Measurements from ENCODE around the gene QSOX2. TPM values are rescaled to one million over a fixed set of nuclear protein-coding genes. Genes with fewer than 3 reads are reported as not detected.

The QSOX2 gene
- total RNA-seq, 2 experiments from 2014 or later: 50.0 to 57.5 TPM

DNA sequence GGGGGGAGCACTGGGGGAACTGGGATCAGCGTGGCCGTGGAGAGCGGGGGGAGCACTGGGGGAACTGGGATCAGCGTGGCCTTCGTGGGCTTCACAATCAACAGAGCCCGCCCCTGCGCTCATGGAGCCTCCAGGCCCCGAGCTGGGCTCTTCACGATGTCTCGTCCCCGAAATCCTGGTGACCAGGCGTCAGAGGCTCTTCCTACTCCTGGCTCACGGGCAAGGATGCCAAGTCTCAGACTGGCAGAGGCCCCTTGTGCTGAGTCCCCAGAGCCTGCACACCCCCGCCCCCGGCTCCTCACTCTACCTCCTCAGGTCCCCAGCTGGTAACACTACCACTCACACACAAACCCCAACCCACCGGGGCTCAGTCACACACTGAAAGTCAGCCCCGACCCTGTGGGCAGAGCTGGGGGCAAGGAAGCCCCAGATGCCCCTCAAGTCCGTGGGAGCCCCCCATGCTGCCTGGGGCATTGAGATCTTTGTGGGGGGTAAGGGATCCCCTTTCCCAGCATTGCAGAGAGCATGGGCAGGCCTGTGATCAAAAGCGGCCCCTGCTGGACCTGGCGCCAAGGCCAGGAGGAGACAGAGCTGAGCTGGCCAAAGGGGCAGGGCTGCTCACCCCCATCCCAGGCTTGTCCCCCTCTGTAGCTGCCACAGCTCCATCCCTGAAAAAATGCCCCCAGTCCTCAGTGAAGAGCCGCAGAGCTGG lies 67.4 kb downstream of the QSOX2 start:
- TF ChIP-seq, protein P1, sequence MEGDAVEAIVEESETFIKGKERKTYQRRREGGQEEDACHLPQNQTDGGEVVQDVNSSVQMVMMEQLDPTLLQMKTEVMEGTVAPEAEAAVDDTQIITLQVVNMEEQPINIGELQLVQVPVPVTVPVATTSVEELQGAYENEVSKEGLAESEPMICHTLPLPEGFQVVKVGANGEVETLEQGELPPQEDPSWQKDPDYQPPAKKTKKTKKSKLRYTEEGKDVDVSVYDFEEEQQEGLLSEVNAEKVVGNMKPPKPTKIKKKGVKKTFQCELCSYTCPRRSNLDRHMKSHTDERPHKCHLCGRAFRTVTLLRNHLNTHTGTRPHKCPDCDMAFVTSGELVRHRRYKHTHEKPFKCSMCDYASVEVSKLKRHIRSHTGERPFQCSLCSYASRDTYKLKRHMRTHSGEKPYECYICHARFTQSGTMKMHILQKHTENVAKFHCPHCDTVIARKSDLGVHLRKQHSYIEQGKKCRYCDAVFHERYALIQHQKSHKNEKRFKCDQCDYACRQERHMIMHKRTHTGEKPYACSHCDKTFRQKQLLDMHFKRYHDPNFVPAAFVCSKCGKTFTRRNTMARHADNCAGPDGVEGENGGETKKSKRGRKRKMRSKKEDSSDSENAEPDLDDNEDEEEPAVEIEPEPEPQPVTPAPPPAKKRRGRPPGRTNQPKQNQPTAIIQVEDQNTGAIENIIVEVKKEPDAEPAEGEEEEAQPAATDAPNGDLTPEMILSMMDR (conservative IDR thresholded peaks at IDR 0.05; ENCODE audit: low read length): no peak
- TF ChIP-seq EZH2phosphoT487 (IDR thresholded peaks at IDR 0.05; ENCODE audit: borderline replicate concordance, low read depth, low read length): no peak

DNA sequence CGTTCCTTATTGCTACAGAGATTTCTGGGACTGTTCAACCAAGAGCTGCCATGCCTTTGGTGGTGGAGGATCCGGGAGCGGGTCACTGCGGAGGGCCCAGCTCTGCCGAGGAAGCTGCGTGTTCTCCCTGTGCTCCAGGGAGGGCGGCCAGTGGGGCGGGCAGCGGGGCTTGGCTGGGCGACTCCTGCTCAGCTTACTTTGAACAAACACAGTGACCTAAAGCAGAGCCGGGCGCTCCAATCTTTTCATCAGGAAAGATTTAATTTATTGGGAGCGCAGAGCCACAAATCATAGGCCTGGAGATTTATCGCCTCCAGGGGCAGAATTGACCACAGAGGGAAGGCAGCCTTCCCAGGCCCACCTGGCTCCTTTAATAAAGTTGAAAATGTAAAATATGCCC lies 68.4 kb downstream of the QSOX2 start:
- TF ChIP-seq EZH2phosphoT487 (IDR thresholded peaks at IDR 0.05; ENCODE audit: borderline replicate concordance, low read depth, low read length): no peak
- TF ChIP-seq, protein P1 (conservative IDR thresholded peaks at IDR 0.05; ENCODE audit: low read length): no peak
- Histone ChIP-seq H3K4me2 (ENCODE audit: low read length) (no peak overlapping the region), H4K20me1 (ENCODE audit: insufficient read depth, low read length) (no peaks in the 10 kb centered on the region), H3K79me2 (ENCODE audit: insufficient read depth, low read depth, low read length) (no peaks in the 10 kb centered on the region), H3K36me3 (ENCODE audit: insufficient read depth, low read length) (no peaks in the 10 kb centered on the region), H3K9me2 (ENCODE audit: insufficient read depth, low read length) (no peaks in the 10 kb centered on the region), H2AFZ (ENCODE audit: low read length) (no peak overlapping the region), H3K4me3 (ENCODE audit: low read depth, low read length, poor library complexity, severe bottlenecking) (no peak overlapping the region), H3K4me1 (ENCODE audit: insufficient read depth, low read length, poor library complexity, severe bottlenecking) (no peaks in the 10 kb centered on the region), H3K9me3 (ENCODE audit: low read length) (no peaks in the 10 kb centered on the region), H3K27ac (ENCODE audit: low read depth, low read length, poor library complexity, severe bottlenecking) (no peak overlapping the region)
- no peak for DNase-seq (ENCODE audit: low spot score)
- BruUV-seq (replicated peaks): no TSS peak
- CTCF ChIA-PET (ENCODE audit: unreplicated experiment): no interaction called here
- intact Hi-C loops (cut with micrococcal nuclease; ENCODE audit: unreplicated experiment): no loop called here
- POLR2A ChIA-PET: no interaction called here

More for the DNA sequence above, 67.4 kb downstream of the QSOX2 start:
- no peaks in the 10 kb centered on the region for H3K9me3 ChIP-seq (ENCODE audit: low read length)
- CTCF ChIA-PET (ENCODE audit: unreplicated experiment): no interaction called here
- intact Hi-C loops (cut with micrococcal nuclease; ENCODE audit: unreplicated experiment): no loop called here
- H3K36me3 ChIP-seq (ENCODE audit: insufficient read depth, low read length): no peaks in the 10 kb centered on the region
- no peak overlapping the region for H3K27ac ChIP-seq (ENCODE audit: low read depth, low read length, poor library complexity, severe bottlenecking)
- no peaks in the 10 kb centered on the region for H3K4me1 ChIP-seq (ENCODE audit: insufficient read depth, low read length, poor library complexity, severe bottlenecking)
- no peak overlapping the region for H3K4me2 ChIP-seq (ENCODE audit: low read length)
- H3K79me2 ChIP-seq (ENCODE audit: insufficient read depth, low read depth, low read length): no peaks in the 10 kb centered on the region
- H3K9me2 ChIP-seq (ENCODE audit: insufficient read depth, low read length): no peaks in the 10 kb centered on the region
- H2AFZ ChIP-seq (ENCODE audit: low read length): no peak overlapping the region
- H4K20me1 ChIP-seq (ENCODE audit: insufficient read depth, low read length): no peaks in the 10 kb centered on the region
- DNase-seq (ENCODE audit: low spot score): no peak
- POLR2A ChIA-PET: no interaction called here
- no TSS peak for BruUV-seq (replicated peaks)
- H3K4me3 ChIP-seq (ENCODE audit: low read depth, low read length, poor library complexity, severe bottlenecking): no peak overlapping the region

DNA sequence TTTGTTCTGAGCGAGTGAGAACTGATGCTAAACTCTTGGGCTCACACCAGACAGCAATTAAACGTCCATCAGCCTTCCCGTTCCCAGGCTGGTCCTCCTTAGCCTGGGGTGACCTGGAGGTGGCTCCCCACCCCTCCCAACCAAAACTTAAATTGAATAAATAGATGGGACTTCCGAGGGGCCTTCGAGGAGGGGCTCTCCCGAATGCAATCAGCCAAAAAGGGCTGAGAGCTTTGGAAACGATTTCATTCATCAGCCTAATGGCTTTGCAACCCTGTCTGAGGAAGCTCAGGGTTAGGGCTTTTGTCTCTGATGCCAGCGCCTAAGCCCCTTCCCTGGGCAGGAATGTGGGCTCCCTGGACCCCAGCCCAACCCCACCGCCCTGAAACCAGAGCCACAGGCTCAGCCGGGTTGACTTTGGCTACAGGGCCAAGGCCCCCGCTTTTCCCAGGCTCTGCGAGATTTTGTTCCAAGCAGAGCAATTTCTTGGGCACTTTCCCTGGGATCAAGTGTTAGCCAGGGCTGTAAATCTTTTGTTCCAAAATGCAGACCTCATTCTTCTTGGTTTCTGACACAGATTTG lies 69.9 kb downstream of the QSOX2 start:
- Histone ChIP-seq H3K79me2 (ENCODE audit: insufficient read depth, low read depth, low read length) (no peaks in the 10 kb centered on the region), H3K9me3 (ENCODE audit: low read length) (no peaks in the 10 kb centered on the region), H3K4me3 (ENCODE audit: low read depth, low read length, poor library complexity, severe bottlenecking) (no peak overlapping the region), H3K9me2 (ENCODE audit: insufficient read depth, low read length) (no peaks in the 10 kb centered on the region), H3K4me2 (ENCODE audit: low read length) (no peak overlapping the region), H3K4me1 (ENCODE audit: insufficient read depth, low read length, poor library complexity, severe bottlenecking) (no peaks in the 10 kb centered on the region), H3K36me3 (ENCODE audit: insufficient read depth, low read length) (no peaks in the 10 kb centered on the region), H2AFZ (ENCODE audit: low read length) (no peak overlapping the region), H4K20me1 (ENCODE audit: insufficient read depth, low read length) (no peaks in the 10 kb centered on the region), H3K27ac (ENCODE audit: low read depth, low read length, poor library complexity, severe bottlenecking) (no peak overlapping the region)
- no peak for DNase-seq (ENCODE audit: low spot score)
- intact Hi-C loops (cut with micrococcal nuclease; ENCODE audit: unreplicated experiment): no loop called here
- TF ChIP-seq, protein P1 (conservative IDR thresholded peaks at IDR 0.05; ENCODE audit: low read length): no peak
- TF ChIP-seq EZH2phosphoT487 (IDR thresholded peaks at IDR 0.05; ENCODE audit: borderline replicate concordance, low read depth, low read length): no peak
- POLR2A ChIA-PET: interaction anchor here (0.6 kb wide), 1 partner anchor 86 kb away, joined by 3 read pairs; no protein-coding TSS in a partner anchor
- CTCF ChIA-PET (ENCODE audit: unreplicated experiment): no interaction called here
- no TSS peak for BruUV-seq (replicated peaks)
